Spleen (tissue), 7 donors: ENCODE results near the gene OTOA.

Experiments
- POLR2A ChIP-seq, 3 donors: fragments of 450-650 bp; IDR thresholded peaks; one replicate each; pipeline ENCODE4 v1.5.1; 2017; ENCODE audit warnings: antibody characterized with exemption in 3 of 3, mild to moderate bottlenecking in 1 of 3
- TF ChIP-seq, protein P1 (sequence below), 11 experiments: fragments of 200-600 bp in 7 of 11; fragments of 450-650 bp in 4 of 11; sonication (generic) in 4 of 11; IDR thresholded peaks in 8 of 11; conservative IDR thresholded peaks in 3 of 11; 1 replicate in 7 of 11; 2 replicates in 4 of 11; pipeline versions ENCODE4 v1.4.0 to v1.8.0; 2016 to 2021; ENCODE audit warnings: antibody characterized with exemption in 11 of 11, inconsistent platforms in 4 of 11, mild to moderate bottlenecking in 1 of 11
- donor health status: DM: no; HTN: no; CAD: no; lungs with moderate emphysema.
- donor health status: DM: no; HTN: no; CAD: no.
- donor health status: DM: no; HTN: no; CAD: no.

DNA sequence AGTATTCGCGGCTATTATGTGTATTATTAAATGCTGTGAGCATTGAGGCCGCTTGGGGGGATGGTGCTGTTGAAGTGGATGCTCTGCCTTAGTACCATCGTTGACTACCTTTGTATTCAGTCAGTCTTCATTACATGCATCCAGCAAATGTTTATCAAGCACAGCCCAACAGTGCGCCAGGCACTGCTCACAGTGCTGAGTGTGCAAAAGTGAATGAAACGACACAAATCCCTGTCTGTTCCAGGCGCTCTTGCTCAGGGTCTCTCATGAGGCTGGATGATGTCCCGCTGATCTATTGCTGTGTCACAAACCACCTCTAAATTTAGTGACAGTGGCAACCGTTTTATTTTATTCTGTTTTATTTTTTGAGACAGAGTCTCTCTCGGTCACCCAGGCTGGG is 53.8 kb downstream of the OTOA start:
- TF ChIP-seq, protein P1, sequence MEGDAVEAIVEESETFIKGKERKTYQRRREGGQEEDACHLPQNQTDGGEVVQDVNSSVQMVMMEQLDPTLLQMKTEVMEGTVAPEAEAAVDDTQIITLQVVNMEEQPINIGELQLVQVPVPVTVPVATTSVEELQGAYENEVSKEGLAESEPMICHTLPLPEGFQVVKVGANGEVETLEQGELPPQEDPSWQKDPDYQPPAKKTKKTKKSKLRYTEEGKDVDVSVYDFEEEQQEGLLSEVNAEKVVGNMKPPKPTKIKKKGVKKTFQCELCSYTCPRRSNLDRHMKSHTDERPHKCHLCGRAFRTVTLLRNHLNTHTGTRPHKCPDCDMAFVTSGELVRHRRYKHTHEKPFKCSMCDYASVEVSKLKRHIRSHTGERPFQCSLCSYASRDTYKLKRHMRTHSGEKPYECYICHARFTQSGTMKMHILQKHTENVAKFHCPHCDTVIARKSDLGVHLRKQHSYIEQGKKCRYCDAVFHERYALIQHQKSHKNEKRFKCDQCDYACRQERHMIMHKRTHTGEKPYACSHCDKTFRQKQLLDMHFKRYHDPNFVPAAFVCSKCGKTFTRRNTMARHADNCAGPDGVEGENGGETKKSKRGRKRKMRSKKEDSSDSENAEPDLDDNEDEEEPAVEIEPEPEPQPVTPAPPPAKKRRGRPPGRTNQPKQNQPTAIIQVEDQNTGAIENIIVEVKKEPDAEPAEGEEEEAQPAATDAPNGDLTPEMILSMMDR (IDR thresholded peaks at IDR 0.05 in 8 of 11, conservative IDR thresholded peaks at IDR 0.05 in 3 of 11), result no peak
- no peak for TF ChIP-seq POLR2A (IDR thresholded peaks at IDR 0.05)
